Stomach (tissue), 9 donors: Measurements from ENCODE around the gene SENP6. TPM values are rescaled to one million over a fixed set of nuclear protein-coding genes. Genes with fewer than 3 reads are reported as not detected.
"Not testable (repeated sequence)": the region's sequence is repeated elsewhere in the genome, so short reads cannot be mapped to it uniquely, and the experiment has no call there.

Experiments used
- DNase-seq, 2 donors: peaks; one replicate each; pipeline versions ENCODE4 v3.0.0 to v3.0.0-alpha.2; 2013 to 2019
- H3K27ac ChIP-seq, 5 donors: fragments of 200-600 bp in 4 of 5; sonication (generic) in 4 of 5; one replicate each; pipeline ENCODE4 v1.5.1; 2013 to 2019; ENCODE audit warnings: mild to moderate bottlenecking in 1 of 5, moderate library complexity in 1 of 5
- H3K27me3 ChIP-seq, 3 donors: fragments of 200-600 bp; sonication (generic); one replicate each; pipeline ENCODE4 v1.5.1; 2017 to 2019; ENCODE audit warnings: mixed run types in 1 of 3
- H3K36me3 ChIP-seq, 4 donors: fragments of 200-600 bp; sonication (generic); 1 replicate in 3 of 4; 2 replicates in 1 of 4; pipeline ENCODE4 v1.5.1; 2016 to 2019
- H3K4me1 ChIP-seq, 4 donors: fragments of 200-600 bp; sonication (generic); one replicate each; pipeline ENCODE4 v1.5.1; 2016 to 2019
- H3K4me3 ChIP-seq, 4 donors: fragments of 200-600 bp; sonication (generic) in 3 of 4; one replicate each; pipeline ENCODE4 v1.5.1; 2016 to 2019; ENCODE audit warnings: mild to moderate bottlenecking in 1 of 4
- H3K9me3 ChIP-seq, 4 donors: fragments of 200-600 bp; sonication (generic); one replicate each; pipeline ENCODE4 v1.5.1; 2016 to 2019
- CTCF ChIP-seq, 7 experiments: fragments of 450-650 bp in 4 of 7; fragments of 200-600 bp in 3 of 7; sonication (generic) in 3 of 7; IDR thresholded peaks; one replicate each; pipeline ENCODE4 v1.5.1; 2016 to 2019; ENCODE audit warnings: antibody characterized with exemption in 7 of 7, control low read depth in 2 of 7, mild to moderate bottlenecking in 1 of 7
- EP300 ChIP-seq: sonication (generic); formaldehyde crosslinking; IDR thresholded peaks from one replicate; pipeline ENCODE4 v1.6.1; 2017; ENCODE audit warnings: antibody characterized with exemption
- POLR2A ChIP-seq, 4 donors: fragments of 450-650 bp; IDR thresholded peaks; one replicate each; pipeline ENCODE4 v1.6.1; 2016; ENCODE audit warnings: antibody characterized with exemption in 4 of 4, control low read depth in 2 of 4, mild to moderate bottlenecking in 1 of 4, moderate library complexity in 1 of 4
- POLR2AphosphoS5 ChIP-seq, 3 donors: sonication (generic); formaldehyde crosslinking; IDR thresholded peaks; one replicate each; pipeline ENCODE4 v1.6.1; 2016; ENCODE audit warnings: antibody characterized with exemption in 3 of 3
- WGBS, 5 donors: extraction: QIAGEN DNeasy Blood & Tissue Kit in 3 of 5; methylation state at CpG; one replicate each; pipeline versions ENCODE4 v1.1.5 to v1.1.7; 2013 to 2018; 5-methylcytosine and 5-hydroxymethylcytosine counted together
- intact Hi-C: fragments of 100-400 bp; cut with DNase I; formaldehyde crosslinking; loops from one replicate; pipeline ENCODE4 v1.15.1; 2023; ENCODE audit warnings: low total_unique reads
- polyA plus RNA-seq, 3 donors: library from polyadenylated mRNA; stranded (reverse); fragments of 200-250 nt; gene quantifications; one replicate each; pipeline ENCODE4 v1.2.3, GENCODE V29; 2013
- total RNA-seq, 5 donors: library from RNA; depleted of rRNA; stranded (reverse); fragments of >200 nt; gene quantifications; one replicate each; pipeline versions ENCODE4 v1.1.0 to v1.2.3, GENCODE V29; 2014 to 2016
- donor health status: healthy with polysubstance abuse.
- donor health status: Bipolar disorder and iron deficiency.
- donor health status: healthy.

Gene SENP6
- total and polyA plus RNA-seq, 8 donors = 17.7 to 251 (median 103) TPM

- Histone ChIP-seq H3K9me3 (no peaks in the 10 kb centered on the region), H3K36me3 (no peaks in the 10 kb centered on the region), H3K4me1 (no peaks in the 10 kb centered on the region), H3K27me3 (no peaks in the 10 kb centered on the region), H3K4me3 (no peak overlapping the region), H3K27ac (no peak overlapping the region)
- DNase-seq = no peak
- WGBS, 5 donors = 95 to 99% (median 98%) methylated on average over 2 of the region's 2 CpGs
- intact Hi-C loops = no loop called here
- TF ChIP-seq POLR2AphosphoS5 (IDR thresholded peaks at IDR 0.05) = no peak
- TF ChIP-seq CTCF (IDR thresholded peaks at IDR 0.05) = no peak
- TF ChIP-seq EP300 = no peak
- TF ChIP-seq POLR2A (IDR thresholded peaks at IDR 0.05) = no peak
These were observed 11.3 kb upstream of the SENP6 start for GRCh38 chr6:75590370-75590769.

GRCh38 chr6:75596380-75596779, 5.3 kb upstream of the SENP6 start:
- H3K27ac ChIP-seq, DNase-seq, H3K9me3 ChIP-seq, H3K4me3 ChIP-seq, intact Hi-C loops, H3K36me3 ChIP-seq, H3K27me3 ChIP-seq: not testable (repeated sequence)
- WGBS, 5 donors = 96 to 100% (median 98%) methylated on average over 2 of the region's 2 CpGs
- H3K4me1 ChIP-seq = peaks cover 9 to 47% (median 26%) of the 10 kb centered on the region in 4 donors

GRCh38 chr6:75600768-75601167, 912 bp upstream of the SENP6 start:
- intact Hi-C loops = no loop called here
- peak overlapping the region in 4 of 5 donors; percentile 95 to 98 (median 96) for H3K27ac ChIP-seq
- H3K4me3 ChIP-seq = peak overlapping the region in 3 of 4 donors; percentile 17 to 75 (median 71)
- TF ChIP-seq POLR2AphosphoS5 (IDR thresholded peaks at IDR 0.05) = no peak
- no peaks in the 10 kb centered on the region for H3K9me3 ChIP-seq
- 45 to 51% (median 47%) methylated on average over 7 of the region's 7 CpGs for WGBS, 5 donors
- no peaks in the 10 kb centered on the region for H3K36me3 ChIP-seq
- H3K4me1 ChIP-seq = peaks cover 17 to 70% (median 39%) of the 10 kb centered on the region in 4 donors
- peak in 1 of 2 donors; percentile 32 for DNase-seq
- no peaks in the 10 kb centered on the region for H3K27me3 ChIP-seq

GRCh38 chr6:75602246-75603105, 796 bp downstream of the SENP6 start:
- Histone ChIP-seq H3K4me1 (peaks cover 22 to 81% (median 47%) of the 10 kb centered on the region in 4 donors), H3K27me3 (no peaks in the 10 kb centered on the region), H3K36me3 (no peaks in the 10 kb centered on the region), H3K27ac (peak overlapping the region; percentile 95 to 99 (median 97)), H3K4me3 (peak overlapping the region; percentile 71 to 85 (median 74)), H3K9me3 (no peaks in the 10 kb centered on the region)
- intact Hi-C loops = no loop called here
- TF ChIP-seq POLR2A (IDR thresholded peaks at IDR 0.05) (no peak), CTCF (IDR thresholded peaks at IDR 0.05) (no peak), EP300 (no peak), POLR2AphosphoS5 (IDR thresholded peaks at IDR 0.05) (no peak)
- DNase-seq = peak; percentile 47 to 81
- 0 to 1% (median 0%) methylated on average over 37 to 70 of the region's 70 CpGs for WGBS, 5 donors

- H3K4me1 ChIP-seq = peaks cover 26 to 81% (median 50%) of the 10 kb centered on the region in 4 donors
- H3K27me3 ChIP-seq = no peaks in the 10 kb centered on the region
- 1 to 4% (median 1%) methylated on average over 2 of the region's 2 CpGs for WGBS, 5 donors
- H3K27ac ChIP-seq = peak overlapping the region in 4 of 5 donors; percentile 95 to 98 (median 96)
- no peak for DNase-seq
- intact Hi-C loops = no loop called here
- TF ChIP-seq EP300 (no peak), POLR2A (IDR thresholded peaks at IDR 0.05) (no peak), POLR2AphosphoS5 (IDR thresholded peaks at IDR 0.05) (no peak), CTCF (IDR thresholded peaks at IDR 0.05) (no peak)
- no peaks in the 10 kb centered on the region for H3K9me3 ChIP-seq
- peak overlapping the region; percentile 71 to 85 (median 74) for H3K4me3 ChIP-seq
- H3K36me3 ChIP-seq = no peaks in the 10 kb centered on the region
These were observed 1.4 kb downstream of the SENP6 start for GRCh38 chr6:75603106-75603420.
